ENCODE measurements around the gene USP25.
A peak's percentile ranks its signal among the peaks of the same experiment; 100 is the strongest.

The USP25 gene

DNA sequence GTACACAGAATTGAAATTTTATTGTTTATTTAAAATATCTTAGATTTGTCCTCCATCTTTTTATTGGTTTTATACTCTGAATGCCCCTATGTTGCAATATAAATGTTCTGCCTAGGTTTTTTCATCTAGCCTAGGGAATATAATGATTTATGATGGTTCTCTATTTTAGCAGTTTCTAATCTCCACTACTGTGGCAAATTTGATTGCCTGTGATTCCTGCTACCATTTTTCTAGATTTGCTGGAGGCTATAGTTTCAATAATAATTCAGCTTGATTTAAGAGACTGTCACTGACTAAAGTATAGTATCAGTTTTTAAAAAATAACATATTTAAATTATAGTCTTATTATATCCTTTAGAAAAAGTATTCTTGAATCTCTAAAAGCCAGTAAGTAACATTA is 90.5 kb downstream of the USP25 start:
- no peak for DNase-seq

DNA sequence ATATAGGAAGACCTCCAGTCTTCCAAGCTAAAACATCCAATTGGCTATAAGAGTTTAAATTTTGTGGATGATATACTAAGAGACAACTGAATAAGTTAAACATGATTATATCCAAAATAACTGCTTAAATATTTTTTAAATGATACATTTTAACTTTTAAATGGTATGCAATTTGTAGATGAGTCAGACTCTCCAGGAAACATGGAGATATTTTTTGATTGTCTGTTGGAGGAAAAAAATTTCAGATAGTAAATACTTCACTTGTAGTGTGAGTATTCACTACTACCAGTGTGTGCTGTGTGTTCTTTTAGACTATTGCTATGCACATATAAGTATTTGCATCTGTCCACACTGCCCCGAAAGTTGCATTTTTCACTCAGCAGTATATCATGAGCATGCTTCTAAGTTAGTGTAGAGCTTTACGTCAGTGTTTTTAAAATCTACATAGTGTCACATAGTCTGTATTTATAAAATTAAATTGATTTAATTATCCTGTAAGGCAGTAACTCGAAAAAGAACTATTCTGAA is 91.1 kb downstream of the USP25 start:
- peak; percentile 45 for DNase-seq

DNA sequence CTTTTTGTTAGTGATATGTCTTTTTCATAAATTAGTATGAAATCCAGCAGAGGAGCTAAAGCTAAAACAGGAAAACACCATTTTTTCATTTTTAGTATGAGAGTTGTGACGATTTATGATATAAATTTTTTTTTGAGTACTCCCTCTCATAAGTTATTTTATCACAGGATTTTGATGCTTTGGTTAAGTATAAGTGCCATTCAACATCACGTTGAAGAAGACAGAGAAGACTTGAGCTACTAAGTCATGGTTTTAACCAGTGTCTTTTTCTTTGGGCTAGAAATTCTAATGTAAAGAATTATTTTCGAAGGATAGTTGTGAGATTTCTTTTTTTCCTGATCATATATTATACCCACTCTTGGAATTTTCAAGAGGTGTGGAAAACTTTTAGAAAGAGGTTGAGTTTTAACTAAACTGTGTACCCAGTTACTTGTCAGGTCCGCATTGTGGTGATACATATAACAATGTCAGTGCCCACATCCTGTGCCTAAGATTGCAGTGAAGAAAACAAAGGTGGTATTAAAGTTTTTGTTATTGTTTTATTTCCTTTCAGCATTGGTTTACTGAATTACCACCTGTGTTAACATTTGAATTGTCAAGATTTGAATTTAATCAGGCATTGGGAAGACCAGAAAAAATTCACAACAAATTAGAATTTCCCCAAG is 93.8 kb downstream of the USP25 start:
- no peak for DNase-seq

DNA sequence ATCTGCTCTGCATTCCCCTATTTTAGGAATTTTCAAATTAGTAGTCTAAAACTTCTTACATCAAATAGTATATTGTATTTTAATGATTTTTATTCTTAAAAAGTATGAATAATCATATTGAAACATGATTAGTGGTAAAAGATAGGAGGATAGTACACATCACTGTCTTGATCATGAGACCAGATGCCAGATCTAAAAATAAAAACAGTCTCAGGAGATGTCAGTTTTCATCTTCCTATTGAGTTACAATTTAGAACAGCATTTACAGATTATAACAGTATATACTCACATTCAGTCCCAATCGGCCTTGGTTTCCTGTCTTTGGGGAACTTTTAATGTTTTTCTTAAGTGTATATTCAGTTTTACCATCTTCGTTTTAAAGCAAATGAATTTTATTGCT is 95.9 kb downstream of the USP25 start:
- DNase-seq = no peak

DNA sequence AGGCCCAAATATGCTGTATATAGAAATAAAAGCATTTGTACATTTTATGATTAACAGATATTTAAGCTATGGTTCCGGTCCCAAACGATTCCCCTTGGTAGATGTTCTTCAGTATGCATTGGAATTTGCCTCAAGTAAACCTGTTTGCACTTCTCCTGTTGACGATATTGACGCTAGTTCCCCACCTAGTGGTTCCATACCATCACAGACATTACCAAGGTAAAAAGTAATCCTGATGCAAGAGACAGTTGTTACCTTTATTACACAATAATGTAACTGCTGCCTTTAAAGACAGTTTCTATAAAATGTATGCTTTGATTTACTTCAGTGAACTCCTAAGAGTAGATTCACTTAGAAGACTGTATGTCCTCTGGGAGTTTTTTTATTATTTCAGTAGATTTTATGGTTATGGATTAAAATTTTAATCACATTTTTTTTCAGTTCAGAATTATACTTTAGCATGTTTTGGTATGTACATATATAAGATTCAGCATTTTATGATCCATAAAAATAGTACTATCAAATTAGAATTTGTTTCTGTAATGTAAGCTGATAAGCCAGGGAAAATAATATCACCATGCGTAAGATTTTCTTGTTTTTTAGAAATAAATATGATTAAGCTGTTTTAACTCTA is 96.5 kb downstream of the USP25 start:
- DNase-seq = peak; percentile 45

DNA sequence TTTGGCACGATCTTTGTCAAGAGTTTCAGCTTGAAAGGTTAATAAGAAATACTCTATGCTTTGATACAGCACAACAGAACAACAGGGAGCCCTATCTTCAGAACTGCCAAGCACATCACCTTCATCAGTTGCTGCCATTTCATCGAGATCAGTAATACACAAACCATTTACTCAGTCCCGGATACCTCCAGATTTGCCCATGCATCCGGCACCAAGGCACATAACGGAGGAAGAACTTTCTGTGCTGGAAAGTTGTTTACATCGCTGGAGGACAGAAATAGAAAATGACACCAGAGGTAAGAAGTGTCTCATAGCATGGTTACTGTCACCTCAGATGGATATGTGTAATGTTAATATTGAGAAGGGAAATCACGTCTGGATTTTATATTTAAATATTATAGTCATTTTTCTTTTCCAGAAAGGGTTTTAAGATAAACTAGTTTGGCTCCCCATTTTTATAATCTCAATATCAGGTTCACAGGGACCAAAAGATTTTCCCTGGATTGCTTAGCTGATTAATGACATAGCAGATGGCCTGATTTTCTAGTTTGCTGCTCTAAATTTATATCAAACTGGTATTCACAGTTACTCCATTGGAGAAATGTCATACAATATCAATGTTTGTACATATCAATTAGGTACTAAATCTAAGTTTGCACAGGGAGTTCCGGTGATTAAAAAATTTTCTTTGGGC is 97.3 kb downstream of the USP25 start:
- DNase-seq = no peak

DNA sequence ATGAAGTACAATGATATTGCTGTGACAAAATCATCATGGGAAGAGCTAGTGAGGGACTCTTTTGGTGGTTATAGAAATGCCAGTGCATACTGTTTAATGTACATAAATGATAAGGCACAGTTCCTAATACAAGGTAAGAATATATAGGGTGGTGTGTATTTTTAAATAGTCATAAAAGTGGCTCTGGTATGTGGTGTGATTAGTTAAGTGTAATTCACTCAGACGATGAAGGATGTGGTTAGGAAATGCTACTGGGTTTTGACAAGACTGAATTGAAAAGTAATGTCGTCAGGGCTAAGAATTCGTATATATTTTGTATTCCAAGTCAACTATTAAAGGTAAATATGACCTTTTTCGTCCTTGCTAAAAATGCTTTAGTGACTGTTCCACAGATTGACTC is 101.7 kb downstream of the USP25 start:
- no peak for DNase-seq

DNA sequence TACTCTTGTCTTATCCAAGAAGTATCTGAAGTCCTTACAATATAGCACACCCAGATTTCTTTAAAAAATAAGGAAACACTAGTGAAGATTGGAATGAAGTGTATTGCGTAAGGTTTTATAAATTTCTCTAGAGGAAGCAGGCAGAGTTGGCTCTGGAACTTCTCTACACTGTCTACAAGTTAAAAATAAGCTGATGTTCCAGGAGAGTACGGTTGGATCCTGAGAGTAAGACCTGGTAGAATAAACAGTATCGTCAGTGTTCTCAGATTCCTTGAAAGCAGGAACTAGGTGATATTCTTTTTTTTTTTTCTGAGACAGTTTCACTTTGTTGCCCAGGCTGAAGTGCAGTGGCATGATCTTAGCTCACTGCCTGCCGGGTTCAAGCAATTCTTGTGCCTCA is 107.9 kb downstream of the USP25 start:
- peak; percentile 48 for DNase-seq

DNA sequence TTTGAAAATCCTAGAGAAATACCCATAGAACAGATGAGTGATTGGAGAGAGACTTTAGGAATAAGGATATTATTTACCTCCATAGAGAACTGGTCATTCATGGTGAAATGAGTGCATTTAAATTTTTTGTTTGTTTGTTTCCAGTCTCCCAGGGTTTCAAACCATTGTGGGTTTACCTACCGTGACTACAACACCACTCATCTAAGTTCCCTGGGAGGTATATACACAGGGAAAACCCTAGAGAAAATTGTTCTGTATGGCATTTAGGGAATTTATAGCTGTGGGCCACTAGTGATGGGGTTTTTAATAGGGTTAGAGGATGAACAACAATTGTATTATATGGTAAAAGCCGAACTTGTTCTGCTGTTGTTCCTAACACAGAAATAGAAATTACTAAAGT is 109.2 kb downstream of the USP25 start:
- no peak for DNase-seq

DNA sequence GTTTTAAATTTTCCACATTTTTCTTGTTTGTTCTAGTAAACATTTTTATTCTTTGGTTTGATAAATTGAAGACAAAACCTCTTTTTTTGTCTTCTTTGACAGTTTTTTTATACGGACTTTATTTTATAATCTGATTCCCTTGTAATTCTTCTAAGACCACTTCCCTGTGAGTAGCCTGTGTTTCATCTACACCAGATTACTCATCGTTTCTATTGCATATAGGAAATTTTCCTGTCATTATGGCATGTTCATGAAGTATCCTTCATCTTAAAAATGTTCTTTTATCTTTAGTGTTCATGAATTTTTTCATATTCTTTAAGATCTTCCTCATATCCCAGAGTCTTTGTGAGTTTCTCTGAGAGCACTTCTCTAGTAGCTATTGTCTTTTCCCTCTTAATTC is 109.8 kb downstream of the USP25 start:
- DNase-seq = peak; percentile 15

DNA sequence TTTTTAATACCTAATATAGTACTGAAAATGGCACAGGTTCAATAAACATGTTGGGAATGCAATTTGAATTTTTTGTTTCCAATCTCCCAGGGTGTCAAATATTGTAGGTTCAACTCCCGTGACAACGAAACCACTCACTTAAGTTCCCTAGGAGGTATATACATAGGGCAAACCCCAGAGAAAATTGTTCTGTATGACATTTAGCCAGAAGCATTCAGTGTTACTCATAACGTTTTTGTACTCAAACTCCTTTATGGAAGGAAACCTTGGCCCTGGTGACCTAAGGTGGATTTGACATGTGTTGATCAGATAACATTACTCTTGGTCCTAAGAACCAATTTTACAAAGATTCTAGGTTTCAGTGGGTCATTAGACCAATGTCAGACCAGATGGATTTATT is 110.6 kb downstream of the USP25 start:
- no peak for DNase-seq

DNA sequence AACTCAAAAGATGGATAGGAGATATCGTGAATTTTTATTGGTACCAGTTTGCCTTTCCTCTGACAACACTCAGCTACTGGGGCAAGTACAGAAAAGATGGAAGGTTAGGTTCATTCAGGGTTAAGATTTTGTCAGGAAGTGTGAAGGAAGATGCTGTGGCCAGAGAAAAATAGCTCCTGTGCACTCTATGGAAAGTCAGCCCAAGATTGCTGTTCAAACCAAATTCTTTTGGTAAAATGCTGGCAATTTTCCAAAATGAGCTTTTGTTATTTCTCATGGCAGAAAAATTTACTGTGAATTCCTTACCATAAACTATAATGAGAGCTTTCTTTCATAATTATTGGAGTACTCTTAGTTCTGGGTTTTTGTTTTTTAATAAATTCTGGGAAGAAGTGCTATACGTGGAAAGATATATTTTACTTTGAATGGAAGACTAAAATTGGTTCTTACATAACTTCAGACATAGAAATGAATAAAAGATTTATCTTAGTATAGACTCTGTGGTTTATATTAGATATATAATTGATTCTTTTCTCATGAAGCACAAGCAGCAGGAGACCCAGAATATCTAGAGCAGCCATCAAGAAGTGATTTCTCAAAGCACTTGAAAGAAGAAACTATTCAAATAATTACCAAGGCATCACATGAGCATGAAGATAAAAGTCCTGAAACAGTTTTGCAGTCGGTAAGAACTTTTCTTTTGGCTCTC is 112.2 kb downstream of the USP25 start:
- peak; percentile 87 for DNase-seq

DNA sequence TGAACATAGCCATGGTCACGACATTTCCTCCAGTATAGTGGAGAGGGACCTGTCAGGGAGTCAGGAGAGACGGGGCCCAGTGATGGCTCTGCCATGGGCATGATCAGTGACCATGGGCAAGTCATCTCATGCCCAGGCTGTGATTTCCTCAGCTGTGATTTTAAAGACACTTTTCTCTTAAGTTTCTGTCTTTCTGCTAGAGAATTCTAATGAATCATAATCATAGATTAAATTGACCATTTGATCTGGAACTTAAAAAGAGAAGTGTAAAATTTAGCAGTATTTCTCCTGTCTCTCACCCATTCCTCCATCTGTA is 112.7 kb downstream of the USP25 start:
- DNase-seq = no peak

DNA sequence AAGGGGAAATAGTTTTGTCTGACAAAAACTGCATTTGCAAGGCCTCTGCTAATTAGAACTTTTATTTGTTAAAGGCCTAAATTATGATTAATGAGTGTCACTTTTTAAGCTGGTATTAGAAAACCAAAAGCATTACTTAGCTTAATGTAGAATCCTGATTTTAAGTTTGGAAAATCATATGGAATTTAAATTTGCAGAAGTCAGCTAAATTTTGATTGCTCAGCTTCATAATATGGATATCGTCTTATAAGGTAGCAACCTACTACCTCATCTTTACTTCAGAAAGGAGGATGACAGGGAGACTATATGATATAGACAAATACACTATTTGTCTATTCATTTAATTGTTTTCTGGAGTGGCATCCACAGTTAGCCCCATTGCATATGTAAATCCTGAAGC is 114.0 kb downstream of the USP25 start:
- DNase-seq = no peak

DNA sequence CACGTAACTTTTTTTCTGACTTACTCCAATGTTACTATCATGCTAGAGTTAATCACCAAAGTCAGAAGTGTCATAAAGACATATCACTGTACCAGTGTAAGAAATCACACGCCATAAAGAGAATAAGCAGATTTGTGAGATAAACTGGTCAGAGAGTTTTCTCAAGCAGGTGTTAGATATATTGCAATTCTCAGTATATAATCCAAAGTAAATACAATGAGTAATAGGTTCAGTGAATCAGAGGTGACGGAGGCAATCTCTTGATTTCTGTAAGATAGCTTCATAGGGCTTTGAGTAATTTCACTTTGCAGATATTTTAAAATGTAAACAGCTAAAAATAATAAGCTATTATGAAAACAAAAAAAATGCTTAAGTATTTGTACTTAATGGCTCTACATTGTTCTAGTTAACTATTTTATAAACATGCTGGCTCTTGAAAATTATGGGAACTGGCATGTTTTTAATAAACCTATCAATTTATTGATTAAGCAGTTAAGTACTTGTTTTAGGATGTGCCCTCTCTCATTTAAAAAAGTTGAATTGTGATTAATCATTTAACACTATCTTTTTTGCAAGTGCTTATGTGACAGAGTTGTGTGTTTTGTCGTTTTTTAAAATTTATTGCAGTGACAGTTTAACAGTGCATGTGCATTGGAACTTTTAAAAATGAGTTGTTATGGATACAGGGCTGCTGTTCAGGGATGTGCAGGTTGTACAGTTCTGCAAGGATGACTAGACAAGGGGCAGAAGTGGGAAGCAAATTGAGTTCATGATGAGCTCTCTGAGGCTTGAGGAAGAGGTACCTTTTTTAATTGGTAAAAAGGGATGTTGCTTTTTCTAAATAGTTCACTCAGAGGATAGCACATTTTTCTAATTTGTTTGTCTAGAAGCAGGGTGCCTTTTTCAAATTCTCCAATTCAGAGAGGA is 119.1 kb downstream of the USP25 start:
- DNase-seq = peak; percentile 37

DNA sequence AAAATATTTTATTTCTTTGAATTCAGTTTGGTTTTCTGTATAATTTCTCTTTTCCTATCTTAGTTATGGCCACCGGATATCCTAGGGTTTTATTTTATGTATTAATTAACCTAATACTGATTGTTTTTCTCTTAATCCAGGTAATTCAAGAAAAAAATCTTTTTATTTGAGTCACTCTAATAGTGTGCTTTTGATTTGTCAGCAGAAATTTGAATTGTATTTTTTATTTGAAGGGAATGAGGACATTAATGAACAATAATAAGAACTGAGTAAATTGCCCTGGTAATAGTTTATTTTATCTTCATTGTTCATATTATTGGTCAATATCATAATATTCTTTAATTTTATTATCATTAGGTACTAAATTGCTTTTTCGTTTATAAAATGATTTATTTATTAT is 120.1 kb downstream of the USP25 start:
- DNase-seq = no peak

DNA sequence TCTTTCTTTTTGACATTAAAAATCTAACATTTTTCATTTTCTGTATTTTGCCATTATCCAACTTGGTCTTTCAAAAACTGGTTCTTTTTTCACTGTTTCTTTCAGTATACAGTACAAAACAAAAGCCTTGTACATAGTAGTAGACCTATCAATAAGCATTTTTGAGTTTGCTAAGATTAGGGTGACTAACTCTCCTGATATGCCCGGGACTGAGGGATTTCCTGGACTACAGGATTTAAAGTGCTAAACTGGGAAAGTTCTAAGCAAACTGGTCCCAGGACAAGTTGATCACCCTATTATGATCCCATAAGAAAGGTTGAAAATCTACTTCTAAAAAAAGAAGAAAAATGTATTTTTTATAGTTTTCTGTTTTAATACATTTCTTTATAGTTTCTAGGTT is 120.9 kb downstream of the USP25 start:
- DNase-seq = peak; percentile 53

DNA sequence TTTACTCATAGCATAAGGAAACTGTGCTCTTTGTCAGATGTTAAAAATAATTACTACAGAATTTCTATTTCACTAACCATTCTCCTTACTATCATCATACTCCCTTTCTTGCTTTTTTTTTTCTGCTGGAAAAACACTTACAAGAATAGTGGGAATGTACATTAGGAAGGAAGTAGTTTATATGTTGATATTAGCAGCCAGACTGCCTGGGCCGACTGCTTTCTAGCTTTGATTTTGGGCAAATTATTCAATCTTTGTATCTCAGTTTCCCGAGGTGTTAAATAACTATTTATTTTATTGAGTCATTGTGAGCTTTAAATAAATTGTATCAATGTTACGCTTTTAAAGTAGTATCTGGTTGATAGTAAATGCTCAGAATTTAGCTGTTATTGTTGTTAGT is 122.4 kb downstream of the USP25 start:
- no peak for DNase-seq

DNA sequence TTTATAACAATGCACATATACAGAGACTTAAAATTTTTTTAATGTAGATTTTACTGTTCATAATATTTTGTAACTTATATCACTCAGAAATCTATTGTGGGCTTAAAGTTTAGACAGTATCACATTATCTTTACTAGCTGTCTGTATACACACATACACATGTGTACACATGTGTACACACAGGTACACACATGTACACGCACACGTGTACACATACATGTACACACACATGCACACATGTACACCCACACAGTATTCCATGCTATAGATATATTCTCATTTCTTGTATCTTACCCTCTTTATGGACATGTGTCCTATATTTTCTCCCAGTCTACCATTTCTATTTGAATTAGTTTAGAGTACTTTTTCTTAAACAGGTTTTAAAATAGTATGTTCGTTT is 123.3 kb downstream of the USP25 start:
- DNase-seq = no peak

DNA sequence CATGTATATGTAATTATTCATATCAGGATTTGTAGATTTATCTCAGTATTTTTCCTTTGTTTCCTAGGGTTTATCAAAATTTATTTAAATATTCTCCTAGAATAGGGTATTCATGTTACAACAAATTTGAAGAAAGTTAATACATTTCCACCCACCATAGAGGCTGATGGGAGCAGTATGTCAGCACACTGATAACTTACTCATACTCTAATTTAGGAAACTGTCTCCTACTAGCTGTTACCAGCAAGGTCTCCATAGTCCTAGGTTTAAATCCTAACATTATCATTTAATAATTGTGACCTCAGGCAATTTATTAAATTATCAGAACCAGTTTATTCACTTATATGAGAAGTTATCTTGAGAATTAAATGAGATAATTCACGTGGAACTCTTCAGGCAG is 127.0 kb downstream of the USP25 start:
- DNase-seq = no peak

DNA sequence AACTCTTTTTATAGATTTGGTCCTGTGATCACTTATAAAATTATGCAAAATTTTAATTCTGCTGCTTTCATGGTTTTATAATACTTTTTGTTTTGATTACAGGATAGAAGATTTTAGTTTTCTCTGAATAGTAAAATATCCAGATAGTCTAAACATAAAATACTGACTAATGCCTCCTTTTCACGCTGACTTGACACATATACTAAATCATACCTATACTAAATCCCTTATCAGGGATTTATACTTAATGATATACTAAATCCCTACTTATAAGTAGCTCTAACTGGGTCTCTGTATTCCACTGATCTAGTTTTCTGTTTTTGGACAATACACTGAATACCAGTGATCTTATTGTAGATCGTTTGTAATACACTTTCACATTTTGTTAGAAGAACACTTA is 128.0 kb downstream of the USP25 start:
- no peak for DNase-seq

DNA sequence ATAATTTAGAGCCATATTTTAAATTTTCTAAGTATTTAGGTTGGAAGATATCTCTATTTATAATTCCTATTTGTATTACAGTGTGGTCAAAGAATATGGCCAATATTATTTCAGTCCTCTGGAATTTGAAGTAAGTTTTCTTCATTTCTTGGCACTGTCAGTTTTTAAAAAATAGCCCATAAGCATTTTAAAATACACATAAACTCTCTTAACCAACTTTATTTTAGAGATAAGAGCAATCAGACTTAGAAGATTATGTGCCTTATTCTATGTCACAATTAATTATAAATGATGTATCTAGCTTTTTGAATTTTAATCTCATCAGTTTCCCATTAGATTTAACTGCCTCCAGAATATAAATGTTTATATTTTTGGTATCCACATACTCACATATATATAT is 130.8 kb downstream of the USP25 start:
- no peak for DNase-seq

DNA sequence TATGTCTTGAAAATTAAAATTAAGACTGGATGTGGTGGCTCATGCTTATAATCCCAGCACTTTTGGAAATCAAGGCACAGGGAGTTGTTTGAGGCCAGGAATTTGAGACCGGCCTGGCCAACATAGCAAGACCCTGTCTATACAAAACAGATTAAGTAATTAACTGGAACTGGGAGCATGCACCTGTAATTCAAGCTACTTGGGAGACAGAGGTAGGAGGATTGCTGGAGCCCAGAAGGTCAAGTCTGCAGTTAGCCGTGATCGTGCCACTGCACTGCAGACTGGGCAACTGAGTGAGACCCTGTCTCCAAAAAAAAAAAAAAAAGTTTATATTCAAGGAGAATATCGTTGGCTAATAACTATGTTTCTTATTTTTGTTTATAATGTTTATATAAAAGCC is 139.2 kb downstream of the USP25 start:
- no peak for DNase-seq

Data from fibroblast of skin of right quadriceps (primary cell).